Activated CD4-positive, alpha-beta T cell treated with anti-CD3 and anti-CD28 coated beads, Interleukin-2, Interleukin-6, amounts not matched to agents 100 ng/mL and 50 ng/mL, durations not matched to agents 16 hours and 8 hours (primary cell): ENCODE data around the gene ANO3.

ENCODE experiments used
- DNase-seq: peaks from one replicate; pipeline ENCODE4 v3.0.0-alpha.2; 2020

ANO3 gene

DNA sequence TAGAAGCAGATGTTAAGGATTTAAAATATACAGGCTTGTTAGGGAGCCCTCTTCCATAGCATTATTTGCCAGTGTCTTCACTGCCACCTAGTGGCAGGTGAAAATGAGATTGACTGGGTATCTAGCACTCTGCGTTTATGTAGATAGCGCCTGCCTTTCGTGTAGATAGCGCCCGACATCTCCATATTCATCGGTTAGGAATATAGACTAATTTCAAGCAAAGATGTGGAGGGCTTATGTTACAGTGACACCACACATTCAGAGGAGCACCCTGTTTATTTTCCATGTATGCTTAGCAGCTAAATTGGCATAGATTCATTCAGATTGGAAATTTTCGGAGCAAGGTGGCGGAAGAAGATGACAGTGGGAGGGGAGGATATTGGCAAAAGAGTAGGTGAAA lies 318.0 kb downstream of the ANO3 start:
- peak; percentile 62 for DNase-seq

- DNase-seq: no peak
These were observed 320.0 kb downstream of the ANO3 start for GRCh38 chr11:26651916-26652315.

GRCh38 chr11:26655287-26655686 lies 323.4 kb downstream of the ANO3 start:
- DNase-seq: no peak

DNA sequence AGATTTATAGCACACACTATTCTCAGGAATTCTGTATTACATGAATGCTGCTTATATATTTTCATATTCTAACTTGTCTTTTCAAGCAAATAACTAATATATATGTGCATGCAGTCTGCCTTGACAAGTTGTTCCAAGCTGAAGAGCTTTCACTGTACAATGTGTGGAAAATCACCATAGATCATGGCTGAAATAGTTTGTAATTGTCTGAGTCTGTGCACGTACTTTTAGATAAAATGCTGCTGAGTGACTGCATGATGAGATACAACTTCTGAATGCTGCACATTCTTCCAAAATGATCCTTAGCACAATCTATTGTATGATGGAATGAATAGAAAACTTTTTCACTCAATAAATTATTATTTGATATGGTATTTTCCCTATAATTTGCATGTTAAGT lies 331.0 kb downstream of the ANO3 start:
- no peak for DNase-seq

GRCh38 chr11:26665036-26665435 lies 333.1 kb downstream of the ANO3 start:
- DNase-seq: no peak

GRCh38 chr11:26665946-26666345 lies 334.0 kb downstream of the ANO3 start:
- no peak for DNase-seq

- DNase-seq: no peak
These were observed 343.5 kb downstream of the ANO3 start for GRCh38 chr11:26675233-26675928.

DNA sequence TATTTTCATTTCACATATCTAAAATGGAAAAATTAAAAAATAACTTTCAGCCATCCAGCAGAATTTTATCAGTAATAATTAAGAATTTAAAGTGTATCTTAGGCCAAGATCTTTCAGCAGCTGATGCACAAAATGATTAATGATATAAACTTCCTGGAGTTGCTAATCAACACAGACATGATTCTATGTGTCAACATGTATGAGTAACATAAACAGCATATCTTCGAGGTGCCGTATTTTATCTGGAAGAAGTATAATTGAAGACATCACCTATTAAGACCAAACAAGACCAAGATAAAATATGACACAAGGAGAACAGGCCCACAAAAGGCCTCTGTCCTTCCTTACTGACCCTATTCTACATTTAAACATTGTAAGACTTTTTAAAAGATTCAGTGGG lies 344.7 kb downstream of the ANO3 start:
- DNase-seq: no peak

GRCh38 chr11:26677566-26677965 lies 345.6 kb downstream of the ANO3 start:
- no peak for DNase-seq

DNA sequence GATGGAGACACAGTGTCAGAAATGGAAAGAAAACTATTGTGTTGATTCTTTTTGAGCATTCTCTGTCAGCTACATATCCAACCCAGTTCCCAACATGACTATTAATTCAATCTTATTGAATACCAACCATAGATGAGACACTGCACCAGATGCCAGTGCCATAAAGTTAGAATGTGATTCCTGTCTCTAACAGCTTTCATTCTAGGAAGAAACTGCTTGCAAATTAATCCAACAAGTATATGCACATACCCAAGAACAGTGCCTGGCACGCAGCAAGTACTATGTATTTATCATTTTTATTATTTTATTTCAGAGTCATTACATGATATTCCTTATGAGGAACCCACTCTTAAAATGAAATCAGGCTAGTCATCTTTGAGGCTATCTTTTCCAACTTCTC lies 355.4 kb downstream of the ANO3 start:
- DNase-seq: no peak

GRCh38 chr11:26688701-26689100 lies 356.8 kb downstream of the ANO3 start:
- no peak for DNase-seq

DNA sequence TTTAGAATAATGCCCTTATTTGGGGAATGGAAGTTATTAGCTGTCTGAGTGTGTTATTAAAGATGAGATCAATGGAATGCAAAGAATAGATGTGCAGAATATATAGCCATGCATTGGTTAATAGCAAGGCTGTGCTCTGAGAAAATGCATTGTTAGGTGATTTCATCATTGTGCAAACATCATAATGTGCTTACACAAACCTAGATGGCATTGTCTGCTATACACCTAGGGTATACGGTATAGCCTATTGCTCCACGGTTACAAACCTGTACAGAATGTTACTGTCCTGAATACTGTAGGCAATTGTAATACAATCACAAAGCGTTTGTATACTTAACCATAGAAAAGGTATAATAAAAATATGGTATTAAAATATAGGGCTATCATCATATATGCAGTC lies 364.4 kb downstream of the ANO3 start:
- no peak for DNase-seq

GRCh38 chr11:26698224-26698623 lies 366.3 kb downstream of the ANO3 start:
- no peak for DNase-seq

DNA sequence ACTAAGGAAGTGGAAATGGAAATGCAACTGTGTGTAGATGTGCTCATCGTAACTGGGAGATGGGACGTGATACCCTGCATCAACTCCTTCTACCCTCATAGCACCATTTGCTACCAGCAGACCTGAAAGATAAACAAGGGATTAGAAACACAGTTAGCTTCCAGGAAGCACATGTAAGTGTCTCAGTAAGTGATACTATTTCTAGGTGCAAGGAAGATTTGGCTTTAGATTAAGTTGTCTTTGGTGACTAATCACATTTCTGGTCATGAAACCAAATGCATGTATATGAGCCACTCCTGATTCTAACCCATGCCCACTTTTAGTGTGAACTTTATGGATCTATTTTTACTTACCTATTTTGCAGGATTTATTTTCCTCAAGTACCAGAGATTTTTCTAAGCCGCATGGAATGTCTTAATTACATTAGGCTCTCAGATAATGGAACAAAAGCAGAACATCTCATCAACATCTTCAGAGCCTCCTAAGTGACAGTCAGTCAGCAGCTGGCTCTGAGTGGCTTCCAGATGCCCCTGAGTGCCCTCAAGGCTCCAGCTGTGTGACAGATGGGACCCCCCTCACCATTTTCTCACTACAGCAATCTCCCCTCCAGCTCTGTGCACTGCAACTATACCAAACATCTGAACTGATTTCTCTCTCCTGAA lies 368.8 kb downstream of the ANO3 start:
- DNase-seq: no peak

GRCh38 chr11:26702406-26702805 lies 370.5 kb downstream of the ANO3 start:
- DNase-seq: no peak

- DNase-seq: no peak
These were observed 371.7 kb downstream of the ANO3 start for GRCh38 chr11:26703411-26704191.

DNA sequence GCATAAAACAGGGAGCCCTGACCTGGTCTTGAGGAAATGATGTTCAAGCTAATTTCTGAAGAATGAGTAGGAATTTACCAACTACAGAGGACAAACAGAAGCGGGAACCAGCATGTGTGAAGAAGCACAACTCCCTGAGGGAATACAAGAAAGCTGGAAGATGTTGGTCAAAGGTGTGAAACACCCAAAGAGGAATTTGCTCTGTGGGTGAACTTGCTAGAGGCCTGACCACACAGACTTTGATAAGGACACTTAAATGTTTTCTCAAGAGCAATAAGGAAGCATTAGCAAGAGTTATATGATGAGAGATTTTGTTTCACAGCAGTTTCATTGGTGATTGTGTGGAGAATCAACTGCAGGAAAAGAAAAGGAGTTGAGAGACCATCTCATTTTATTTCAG lies 372.3 kb downstream of the ANO3 start:
- no peak for DNase-seq

DNA sequence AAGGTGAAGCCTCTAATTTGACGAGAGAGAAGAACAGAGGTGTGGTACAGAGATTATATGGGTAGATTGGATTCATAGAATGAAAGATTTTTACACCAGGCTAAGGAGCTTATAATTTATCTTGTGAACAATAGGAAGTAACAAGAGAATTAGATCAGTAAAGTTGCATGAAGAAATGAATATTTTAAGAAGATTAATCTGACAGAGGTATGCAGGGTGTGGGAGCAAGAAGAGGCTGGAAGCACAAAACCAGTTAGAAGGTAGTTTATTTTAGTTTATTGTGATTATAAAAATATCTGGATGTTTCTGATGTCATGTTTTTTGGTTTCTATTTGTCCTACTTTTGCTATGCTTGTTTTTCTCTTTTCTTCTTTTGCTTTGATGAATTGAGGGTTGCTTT lies 374.3 kb downstream of the ANO3 start:
- no peak for DNase-seq

GRCh38 chr11:26708736-26709456 lies 377.0 kb downstream of the ANO3 start:
- DNase-seq: no peak

DNA sequence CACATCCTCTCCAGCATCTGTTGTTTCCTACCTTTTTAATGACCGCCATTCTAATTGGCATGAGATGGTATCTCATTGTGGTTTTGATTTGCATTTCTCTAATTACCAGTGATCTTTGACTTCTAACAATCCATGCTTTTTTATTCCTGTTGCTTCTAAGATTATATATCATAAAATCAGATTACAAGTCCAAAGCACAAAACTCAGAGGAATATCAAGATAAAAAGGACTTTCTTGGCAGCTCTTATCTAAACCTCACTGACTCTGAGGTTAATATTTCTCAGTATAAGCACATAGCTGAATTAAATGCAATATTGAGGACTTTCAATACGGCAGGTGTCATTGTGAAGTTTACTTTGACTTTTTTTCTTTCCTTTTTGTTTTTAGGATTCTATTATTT lies 378.6 kb downstream of the ANO3 start:
- no peak for DNase-seq

GRCh38 chr11:26712497-26712896 lies 380.6 kb downstream of the ANO3 start:
- no peak for DNase-seq
